Activated B cell treated with CpG ODN at 0.5 μM for 24 hours (primary cell): Measurements from ENCODE around the gene BBIP1. TPM values are rescaled to one million over a fixed set of nuclear protein-coding genes. Genes with fewer than 3 reads are reported as not detected.

Experiments used
- ATAC-seq: fragments of 200-7000 bp; cut with Tn5 transposase; one replicate; pipeline ENCODE4 v1.10.0; 2021; ENCODE audit warnings: low read depth, mild to moderate bottlenecking, moderate library complexity
- CTCF ChIA-PET: fragments of 350-600 bp; sonication (Branson Sonifier 250); formaldehyde crosslinking; loops from one replicate; lab custom pipeline; 2021; ENCODE audit warnings: antibody characterized with exemption; lab: Charles Lee
- POLR2A ChIA-PET: fragments of 350-600 bp; sonication (Branson Sonifier 250); formaldehyde crosslinking; loops from one replicate; lab custom pipeline; 2021; ENCODE audit warnings: antibody characterized with exemption; lab: Charles Lee
- DNase-seq: peaks from one replicate; pipeline ENCODE4 v3.0.0; 2022
- H3K27ac Mint-ChIP-seq: one replicate; pipeline ENCODE4 v1.8.0; 2020; ENCODE audit warnings: mixed read lengths
- H3K27me3 Mint-ChIP-seq: one replicate; pipeline ENCODE4 v1.8.0; 2021; ENCODE audit warnings: mixed read lengths
- H3K36me3 Mint-ChIP-seq: one replicate; pipeline ENCODE4 v1.8.0; 2021; ENCODE audit warnings: low read depth, mixed read lengths
- H3K4me1 Mint-ChIP-seq: one replicate; pipeline ENCODE4 v1.8.0; 2021; ENCODE audit warnings: mixed read lengths
- H3K4me3 Mint-ChIP-seq: one replicate; pipeline ENCODE4 v1.8.0; 2020; ENCODE audit warnings: mild to moderate bottlenecking, mixed read lengths
- H3K9me3 Mint-ChIP-seq: one replicate; pipeline ENCODE4 v1.8.0; 2020; ENCODE audit warnings: mixed read lengths
- CTCF ChIP-seq: fragments of 200-600 bp; IDR thresholded peaks from one replicate; pipeline ENCODE4 v1.8.0; 2022; ENCODE audit warnings: antibody characterized with exemption, mild to moderate bottlenecking
- intact Hi-C: fragments of 100-400 bp; cut with micrococcal nuclease; formaldehyde crosslinking; loops from one replicate; pipeline ENCODE4 v1.15.1; 2024
- total RNA-seq: library from RNA; stranded (reverse); gene quantifications from 2 replicates; pipeline ENCODE4 v1.2.3, GENCODE V29; 2022

Gene BBIP1
- total RNA-seq: 28.4 and 29.0 TPM in 2 replicates

DNA sequence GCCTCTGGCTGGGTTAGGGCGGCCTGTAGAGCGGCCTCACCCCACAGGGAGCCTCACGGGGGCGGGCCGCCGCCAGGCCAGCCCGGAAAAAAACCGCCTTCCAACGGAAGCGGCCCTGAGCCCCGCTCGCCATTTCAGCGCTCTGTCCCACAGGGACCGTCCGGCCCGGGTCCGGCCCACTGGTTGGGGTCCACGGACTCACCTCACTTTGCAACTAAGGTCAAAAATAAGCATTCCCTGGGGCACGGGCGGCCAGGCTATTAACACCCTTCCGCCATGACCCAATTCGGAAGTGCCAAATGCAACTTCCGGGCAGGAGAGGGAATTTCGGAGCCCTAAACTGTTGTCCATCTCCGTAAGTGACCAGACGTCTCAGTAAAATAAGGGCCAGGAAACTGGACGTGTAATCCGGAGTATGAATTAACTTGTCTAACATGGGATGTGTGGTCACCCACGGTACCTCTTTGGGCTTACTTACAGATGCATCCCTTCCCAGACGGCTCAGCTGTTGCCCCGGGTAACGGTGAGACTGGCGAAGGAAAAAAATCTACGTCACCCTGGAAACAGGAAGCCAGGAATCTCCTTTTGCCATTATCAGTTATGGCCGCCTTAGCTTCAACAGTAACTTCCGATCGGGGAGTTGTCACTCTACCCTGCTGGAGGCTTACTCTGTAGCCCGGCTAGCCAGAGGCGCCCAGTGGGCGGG, at the start of gene BBIP1:
Gene BBIP1 (minus strand): TSS at position 538 of the 706 bp plus-strand sequence. CDS start 1,023 bp downstream, outside the sequence.
- H3K9me3 Mint-ChIP-seq: no peaks in the 10 kb centered on the region
- ChIA-PET POLR2A (interaction anchor here (0.6 to 2.9 kb wide), 41 partner anchors 8 to 1528 kb away, joined by 3 to 27 read pairs (median 4); partner anchors contain the start of genes PDCD4, SMNDC1, VTI1A and ZDHHC6), CTCF (interaction anchor here (1.0 to 1.5 kb wide), 2 partner anchors 26 to 115 kb away, joined by 3 to 5 read pairs; no protein-coding TSS in a partner anchor)
- H3K4me1 Mint-ChIP-seq: peaks cover 51% of the 10 kb centered on the region
- intact Hi-C loops: loop anchor here (1.0 to 2.0 kb wide), 10 partner anchors 46 to 996 kb away; partner anchors contain the start of genes DUSP5, SMC3 and XPNPEP1
- H3K36me3 Mint-ChIP-seq: peaks cover 25% of the 10 kb centered on the region
- peak; percentile 89 for DNase-seq
- H3K27me3 Mint-ChIP-seq: no peaks in the 10 kb centered on the region
- ATAC-seq: peak; percentile 84
- no peak for TF ChIP-seq CTCF
- peak within 1 kb of the TSS; percentile 99 for H3K4me3 Mint-ChIP-seq
- H3K27ac Mint-ChIP-seq: peak within 1 kb of the TSS; percentile 99

DNA sequence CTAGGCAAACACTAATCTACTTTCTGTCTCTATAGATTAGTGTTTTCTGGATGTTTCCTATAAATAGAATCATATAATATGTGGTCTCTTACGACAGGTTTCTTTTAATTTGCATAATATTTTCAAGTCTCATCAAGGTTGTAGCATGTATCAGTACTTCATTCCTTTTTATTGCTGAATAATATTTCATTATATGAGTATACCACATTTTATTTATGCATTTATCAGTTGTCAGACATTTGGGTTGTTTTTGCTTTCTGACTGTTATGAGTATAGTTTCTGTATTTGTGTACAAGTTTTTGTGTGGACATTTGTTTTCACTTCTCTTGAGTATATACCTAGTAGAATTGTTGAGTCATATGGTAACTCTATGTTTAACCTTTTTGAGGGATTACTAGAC, 48.7 kb upstream of the BBIP1 start:
- Mint-ChIP-seq H3K4me3 (no peak overlapping the region), H3K36me3 (peaks cover 40% of the 10 kb centered on the region), H3K27me3 (no peaks in the 10 kb centered on the region), H3K27ac (no peak overlapping the region), H3K9me3 (no peaks in the 10 kb centered on the region), H3K4me1 (peaks cover 66% of the 10 kb centered on the region)
- intact Hi-C loops: loop anchor here (2.0 kb wide), 1 partner anchor 13 kb away; no protein-coding TSS in a partner anchor
- DNase-seq: no peak
- ChIA-PET POLR2A (no interaction called here), CTCF (no interaction called here)
- TF ChIP-seq CTCF: no peak
- ATAC-seq: no peak

- no peak overlapping the region for H3K4me3 Mint-ChIP-seq
- H3K27ac Mint-ChIP-seq: no peak overlapping the region
- H3K36me3 Mint-ChIP-seq: peaks cover 38% of the 10 kb centered on the region
- peak; percentile 65 for ATAC-seq
- H3K4me1 Mint-ChIP-seq: peaks cover 66% of the 10 kb centered on the region
- ChIA-PET CTCF (no interaction called here), POLR2A (no interaction called here)
- no peaks in the 10 kb centered on the region for H3K27me3 Mint-ChIP-seq
- DNase-seq: no peak
- H3K9me3 Mint-ChIP-seq: no peaks in the 10 kb centered on the region
- intact Hi-C loops: loop anchor here (2.0 kb wide), 1 partner anchor 14 kb away; no protein-coding TSS in a partner anchor
- no peak for TF ChIP-seq CTCF
Observed at GRCh38 chr10:110967009-110967630, 48.1 kb upstream of the BBIP1 start.

DNA sequence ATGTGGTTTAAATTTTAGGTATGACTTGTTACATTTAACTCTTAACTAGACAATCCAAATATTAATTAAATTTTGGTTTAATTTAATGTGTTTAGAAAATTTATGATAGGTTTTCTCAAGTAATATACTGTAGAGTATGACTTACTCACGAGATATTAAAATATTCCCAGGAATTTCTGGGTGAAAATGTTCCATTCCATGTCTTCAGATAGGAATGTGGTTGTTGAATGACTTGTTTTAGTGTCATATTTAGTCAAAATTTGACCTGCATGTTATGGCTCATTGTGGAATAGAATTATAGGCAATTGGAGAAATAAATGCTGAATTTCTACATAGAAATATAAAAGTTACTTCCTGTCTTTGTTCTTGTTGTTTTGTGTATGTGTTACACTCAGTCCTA, 47.2 kb upstream of the BBIP1 start:
- CTCF ChIA-PET: no interaction called here
- DNase-seq (no peak), ATAC-seq (no peak)
- no peak overlapping the region for H3K27ac Mint-ChIP-seq
- H3K36me3 Mint-ChIP-seq: peaks cover 35% of the 10 kb centered on the region
- no peak overlapping the region for H3K4me3 Mint-ChIP-seq
- H3K4me1 Mint-ChIP-seq: peaks cover 68% of the 10 kb centered on the region
- H3K9me3 Mint-ChIP-seq: no peaks in the 10 kb centered on the region
- POLR2A ChIA-PET: no interaction called here
- TF ChIP-seq CTCF: no peak
- intact Hi-C loops: loop anchor here (2.0 kb wide), 1 partner anchor 15 kb away; no protein-coding TSS in a partner anchor
- H3K27me3 Mint-ChIP-seq: no peaks in the 10 kb centered on the region

GRCh38 chr10:110965216-110965615, 46.2 kb upstream of the BBIP1 start:
- Mint-ChIP-seq H3K9me3 (no peaks in the 10 kb centered on the region), H3K4me3 (no peak overlapping the region), H3K4me1 (peaks cover 68% of the 10 kb centered on the region), H3K27me3 (no peaks in the 10 kb centered on the region), H3K36me3 (peaks cover 30% of the 10 kb centered on the region), H3K27ac (no peak overlapping the region)
- ChIA-PET POLR2A (no interaction called here), CTCF (no interaction called here)
- ATAC-seq (no peak), DNase-seq (no peak)
- TF ChIP-seq CTCF: no peak
- intact Hi-C loops: loop anchor here (1.0 kb wide), 1 partner anchor 8 kb away; no protein-coding TSS in a partner anchor
